ENCODE measurements around the gene FAM163B. TPM values are rescaled to one million over a fixed set of nuclear protein-coding genes. Genes with fewer than 3 reads are reported as not detected.

Gene FAM163B
- polyA plus RNA-seq, 1 of the 3 experiments (the other 2 are of a cell fraction): 0.05 TPM

DNA sequence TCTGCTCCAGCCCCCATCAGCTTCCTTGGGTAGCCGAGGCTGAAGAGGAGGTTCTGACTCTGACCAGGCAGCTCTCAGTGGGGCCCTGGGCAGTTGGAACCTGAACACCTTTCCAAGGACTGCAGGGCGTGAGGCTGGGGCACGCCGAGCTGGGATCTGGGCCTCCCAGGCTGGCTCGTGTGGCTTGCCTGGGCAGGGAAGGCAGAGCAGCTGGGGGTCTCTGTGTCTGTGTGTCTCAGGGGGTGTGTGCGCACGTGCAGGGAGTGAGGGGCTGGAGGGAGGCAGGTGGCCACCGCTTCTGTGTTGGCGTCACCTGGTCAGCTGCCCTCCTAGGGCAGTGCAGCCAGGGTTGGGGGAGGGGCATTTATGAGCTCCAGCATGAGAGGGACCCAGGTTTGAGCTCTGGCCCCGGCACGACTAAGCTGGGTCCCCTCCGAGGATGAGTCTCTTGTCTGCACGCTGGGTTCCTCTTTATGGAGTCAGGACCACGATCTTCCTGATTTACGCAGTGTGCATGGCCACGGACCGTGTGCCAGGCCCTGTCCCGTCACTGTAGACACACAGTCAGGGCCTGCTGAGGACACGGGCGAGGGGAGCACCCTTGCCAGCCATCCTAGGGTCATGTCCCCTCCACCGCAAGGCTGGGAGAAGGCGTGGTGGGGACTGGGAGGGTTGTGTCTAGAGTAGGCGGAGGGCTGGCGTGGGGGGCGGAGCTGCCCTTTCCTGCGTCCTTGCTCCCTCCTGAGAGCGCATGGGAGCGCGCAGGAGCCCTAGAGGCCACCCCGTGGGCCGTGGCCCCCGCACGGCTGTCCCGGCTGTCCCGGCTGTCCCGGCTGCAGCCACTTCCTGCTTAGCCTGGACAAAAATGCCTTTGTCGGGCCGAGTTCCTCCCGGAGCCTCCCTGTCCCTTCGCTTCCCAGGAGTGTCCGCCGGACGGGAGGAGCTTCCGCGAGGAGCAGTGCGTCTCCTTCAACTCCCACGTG is 70.0 kb downstream of the FAM163B start:
- Histone ChIP-seq H4K20me1 (ENCODE audit: insufficient read depth) (no peaks in the 10 kb centered on the region), H2AFZ (ENCODE audit: low read depth) (no peak overlapping the region), H3K4me1 (ENCODE audit: control insufficient read depth in 1 of 2, insufficient read depth in 2 of 2, low read depth in 1 of 2, low read length in 1 of 2) (peaks cover 0 to 33% of the 10 kb centered on the region in 2 experiments; a peak in 2 of 4 replicates), H3K4me3 (ENCODE audit: low read depth in 2 of 2, low read length in 1 of 2) (no peak overlapping the region), H3K9me2 (no peaks in the 10 kb centered on the region), H3K4me2 (no peak overlapping the region), H3K27ac (ENCODE audit: low read depth in 2 of 2, low read length in 1 of 2) (no peak overlapping the region; a peak in 1 of 4 replicates), H3K9ac (no peak overlapping the region), H3K79me2 (ENCODE audit: insufficient read depth) (no peaks in the 10 kb centered on the region), H3F3A (replicated peaks; ENCODE audit: insufficient read depth) (no peaks in the 10 kb centered on the region), H3K36me3 (replicated peaks in 1 of 2; ENCODE audit: control insufficient read depth in 1 of 2, insufficient read depth in 2 of 2, low read length in 1 of 2) (peaks cover 0 to 2% of the 10 kb centered on the region in 2 experiments), H3K9me3 (no peaks in the 10 kb centered on the region), H3K27me3 (ENCODE audit: insufficient read depth) (no peaks in the 10 kb centered on the region)
- TF ChIP-seq, protein P1, sequence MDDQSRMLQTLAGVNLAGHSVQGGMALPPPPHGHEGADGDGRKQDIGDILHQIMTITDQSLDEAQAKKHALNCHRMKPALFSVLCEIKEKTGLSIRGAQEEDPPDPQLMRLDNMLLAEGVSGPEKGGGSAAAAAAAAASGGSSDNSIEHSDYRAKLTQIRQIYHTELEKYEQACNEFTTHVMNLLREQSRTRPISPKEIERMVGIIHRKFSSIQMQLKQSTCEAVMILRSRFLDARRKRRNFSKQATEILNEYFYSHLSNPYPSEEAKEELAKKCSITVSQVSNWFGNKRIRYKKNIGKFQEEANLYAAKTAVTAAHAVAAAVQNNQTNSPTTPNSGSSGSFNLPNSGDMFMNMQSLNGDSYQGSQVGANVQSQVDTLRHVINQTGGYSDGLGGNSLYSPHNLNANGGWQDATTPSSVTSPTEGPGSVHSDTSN (IDR thresholded peaks at IDR 0.05): no peak
- TF ChIP-seq TAF1 (IDR thresholded peaks at IDR 0.05; ENCODE audit: borderline replicate concordance, low read depth, low read length): no peak
- no peak for TF ChIP-seq ELF1 (IDR thresholded peaks at IDR 0.05)
- TF ChIP-seq JUND (IDR thresholded peaks at IDR 0.05): no peak
- TF ChIP-seq FOXM1 (IDR thresholded peaks at IDR 0.05; ENCODE audit: low read depth): no peak
- TF ChIP-seq RCOR1 (IDR thresholded peaks at IDR 0.05; ENCODE audit: low read length): no peak
- no peak for TF ChIP-seq RAD21 (IDR thresholded peaks at IDR 0.05; ENCODE audit: low read length)
- TF ChIP-seq, protein P2, sequence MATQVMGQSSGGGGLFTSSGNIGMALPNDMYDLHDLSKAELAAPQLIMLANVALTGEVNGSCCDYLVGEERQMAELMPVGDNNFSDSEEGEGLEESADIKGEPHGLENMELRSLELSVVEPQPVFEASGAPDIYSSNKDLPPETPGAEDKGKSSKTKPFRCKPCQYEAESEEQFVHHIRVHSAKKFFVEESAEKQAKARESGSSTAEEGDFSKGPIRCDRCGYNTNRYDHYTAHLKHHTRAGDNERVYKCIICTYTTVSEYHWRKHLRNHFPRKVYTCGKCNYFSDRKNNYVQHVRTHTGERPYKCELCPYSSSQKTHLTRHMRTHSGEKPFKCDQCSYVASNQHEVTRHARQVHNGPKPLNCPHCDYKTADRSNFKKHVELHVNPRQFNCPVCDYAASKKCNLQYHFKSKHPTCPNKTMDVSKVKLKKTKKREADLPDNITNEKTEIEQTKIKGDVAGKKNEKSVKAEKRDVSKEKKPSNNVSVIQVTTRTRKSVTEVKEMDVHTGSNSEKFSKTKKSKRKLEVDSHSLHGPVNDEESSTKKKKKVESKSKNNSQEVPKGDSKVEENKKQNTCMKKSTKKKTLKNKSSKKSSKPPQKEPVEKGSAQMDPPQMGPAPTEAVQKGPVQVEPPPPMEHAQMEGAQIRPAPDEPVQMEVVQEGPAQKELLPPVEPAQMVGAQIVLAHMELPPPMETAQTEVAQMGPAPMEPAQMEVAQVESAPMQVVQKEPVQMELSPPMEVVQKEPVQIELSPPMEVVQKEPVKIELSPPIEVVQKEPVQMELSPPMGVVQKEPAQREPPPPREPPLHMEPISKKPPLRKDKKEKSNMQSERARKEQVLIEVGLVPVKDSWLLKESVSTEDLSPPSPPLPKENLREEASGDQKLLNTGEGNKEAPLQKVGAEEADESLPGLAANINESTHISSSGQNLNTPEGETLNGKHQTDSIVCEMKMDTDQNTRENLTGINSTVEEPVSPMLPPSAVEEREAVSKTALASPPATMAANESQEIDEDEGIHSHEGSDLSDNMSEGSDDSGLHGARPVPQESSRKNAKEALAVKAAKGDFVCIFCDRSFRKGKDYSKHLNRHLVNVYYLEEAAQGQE (IDR thresholded peaks at IDR 0.05; ENCODE audit: low read depth, low read length): no peak
- no peak for TF ChIP-seq TCF12 (IDR thresholded peaks at IDR 0.05)
- no peak for TF ChIP-seq MXI1 (IDR thresholded peaks at IDR 0.05; ENCODE audit: low read depth, low read length)
- TF ChIP-seq, protein P3, sequence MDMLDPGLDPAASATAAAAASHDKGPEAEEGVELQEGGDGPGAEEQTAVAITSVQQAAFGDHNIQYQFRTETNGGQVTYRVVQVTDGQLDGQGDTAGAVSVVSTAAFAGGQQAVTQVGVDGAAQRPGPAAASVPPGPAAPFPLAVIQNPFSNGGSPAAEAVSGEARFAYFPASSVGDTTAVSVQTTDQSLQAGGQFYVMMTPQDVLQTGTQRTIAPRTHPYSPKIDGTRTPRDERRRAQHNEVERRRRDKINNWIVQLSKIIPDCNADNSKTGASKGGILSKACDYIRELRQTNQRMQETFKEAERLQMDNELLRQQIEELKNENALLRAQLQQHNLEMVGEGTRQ (IDR thresholded peaks at IDR 0.05; ENCODE audit: borderline replicate concordance, low read depth, low read length): no peak
- no peak for TF ChIP-seq GATA2 (CRISPR knock-in tag; IDR thresholded peaks at IDR 0.05)
- TF ChIP-seq FOSL2 (IDR thresholded peaks at IDR 0.05; ENCODE audit: borderline replicate concordance, low read depth): no peak
- TF ChIP-seq, protein P4, sequence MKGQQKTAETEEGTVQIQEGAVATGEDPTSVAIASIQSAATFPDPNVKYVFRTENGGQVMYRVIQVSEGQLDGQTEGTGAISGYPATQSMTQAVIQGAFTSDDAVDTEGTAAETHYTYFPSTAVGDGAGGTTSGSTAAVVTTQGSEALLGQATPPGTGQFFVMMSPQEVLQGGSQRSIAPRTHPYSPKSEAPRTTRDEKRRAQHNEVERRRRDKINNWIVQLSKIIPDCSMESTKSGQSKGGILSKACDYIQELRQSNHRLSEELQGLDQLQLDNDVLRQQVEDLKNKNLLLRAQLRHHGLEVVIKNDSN (IDR thresholded peaks at IDR 0.05; ENCODE audit: borderline replicate concordance, low read depth): no peak
- no peak for TF ChIP-seq SMC3 (IDR thresholded peaks at IDR 0.05; ENCODE audit: low read depth, low read length)
- no peak for TF ChIP-seq RXRA (IDR thresholded peaks at IDR 0.05; ENCODE audit: borderline replicate concordance, low read depth)
- TF ChIP-seq, protein P5, sequence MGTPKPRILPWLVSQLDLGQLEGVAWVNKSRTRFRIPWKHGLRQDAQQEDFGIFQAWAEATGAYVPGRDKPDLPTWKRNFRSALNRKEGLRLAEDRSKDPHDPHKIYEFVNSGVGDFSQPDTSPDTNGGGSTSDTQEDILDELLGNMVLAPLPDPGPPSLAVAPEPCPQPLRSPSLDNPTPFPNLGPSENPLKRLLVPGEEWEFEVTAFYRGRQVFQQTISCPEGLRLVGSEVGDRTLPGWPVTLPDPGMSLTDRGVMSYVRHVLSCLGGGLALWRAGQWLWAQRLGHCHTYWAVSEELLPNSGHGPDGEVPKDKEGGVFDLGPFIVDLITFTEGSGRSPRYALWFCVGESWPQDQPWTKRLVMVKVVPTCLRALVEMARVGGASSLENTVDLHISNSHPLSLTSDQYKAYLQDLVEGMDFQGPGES (IDR thresholded peaks at IDR 0.05; ENCODE audit: low read depth, low read length): no peak
- no peak for TF ChIP-seq NFIC (IDR thresholded peaks at IDR 0.05; ENCODE audit: borderline replicate concordance)
- CTCF ChIA-PET: interaction anchor here (1.2 kb wide), 1 partner anchor 45 kb away, joined by 4 read pairs; no protein-coding TSS in a partner anchor
- POLR2A ChIA-PET: interaction anchor here (0.6 to 1.4 kb wide), 2 partner anchors 97 to 269 kb away, joined by 3 to 5 read pairs; partner anchors contain the start of gene DBH
- no peak for DNase-seq
- WGBS (ENCODE audit: low lambda C conversion rate): 86% methylated on average over 13 of the region's 47 CpGs

Measured in SK-N-SH (cell line).